ENCODE results near the gene SF3B5.
A peak's percentile ranks its signal among the peaks of the same experiment; 100 is the strongest.

DNA sequence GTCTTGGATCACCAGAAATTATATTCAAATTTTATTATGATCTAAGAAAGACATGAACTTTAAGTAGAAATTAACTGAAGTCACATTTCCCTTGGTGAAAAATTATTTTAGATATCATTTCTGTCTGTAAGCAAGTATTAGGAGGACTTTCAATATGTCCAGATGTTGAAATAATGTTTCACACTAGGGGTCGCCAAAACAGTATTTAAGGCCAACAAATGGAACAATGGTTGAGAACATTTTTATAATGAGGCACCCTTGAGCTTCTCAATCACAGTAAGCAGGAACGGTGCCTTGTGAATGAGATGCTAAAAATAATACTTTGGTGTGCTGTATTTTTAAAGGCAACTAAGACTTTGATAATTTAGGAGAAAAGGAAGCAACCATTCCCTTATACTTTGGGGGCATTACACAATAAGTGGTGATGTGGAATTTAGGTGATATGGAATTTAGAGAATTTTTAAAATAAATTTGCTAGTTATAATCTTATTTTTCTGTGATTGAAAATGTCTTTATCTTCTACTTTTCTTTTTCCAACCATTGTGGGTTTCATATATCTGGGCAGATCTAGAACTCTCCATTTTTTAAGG is 9.6 kb upstream of the SF3B5 start:
- TF ChIP-seq EZH2 (IDR thresholded peaks at IDR 0.05; ENCODE audit: borderline replicate concordance, low read length) = no peak
- TF ChIP-seq, protein P1, sequence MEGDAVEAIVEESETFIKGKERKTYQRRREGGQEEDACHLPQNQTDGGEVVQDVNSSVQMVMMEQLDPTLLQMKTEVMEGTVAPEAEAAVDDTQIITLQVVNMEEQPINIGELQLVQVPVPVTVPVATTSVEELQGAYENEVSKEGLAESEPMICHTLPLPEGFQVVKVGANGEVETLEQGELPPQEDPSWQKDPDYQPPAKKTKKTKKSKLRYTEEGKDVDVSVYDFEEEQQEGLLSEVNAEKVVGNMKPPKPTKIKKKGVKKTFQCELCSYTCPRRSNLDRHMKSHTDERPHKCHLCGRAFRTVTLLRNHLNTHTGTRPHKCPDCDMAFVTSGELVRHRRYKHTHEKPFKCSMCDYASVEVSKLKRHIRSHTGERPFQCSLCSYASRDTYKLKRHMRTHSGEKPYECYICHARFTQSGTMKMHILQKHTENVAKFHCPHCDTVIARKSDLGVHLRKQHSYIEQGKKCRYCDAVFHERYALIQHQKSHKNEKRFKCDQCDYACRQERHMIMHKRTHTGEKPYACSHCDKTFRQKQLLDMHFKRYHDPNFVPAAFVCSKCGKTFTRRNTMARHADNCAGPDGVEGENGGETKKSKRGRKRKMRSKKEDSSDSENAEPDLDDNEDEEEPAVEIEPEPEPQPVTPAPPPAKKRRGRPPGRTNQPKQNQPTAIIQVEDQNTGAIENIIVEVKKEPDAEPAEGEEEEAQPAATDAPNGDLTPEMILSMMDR (conservative IDR thresholded peaks at IDR 0.05 in 1 of 2, IDR thresholded peaks at IDR 0.05 in 1 of 2; ENCODE audit: extremely low read depth in 1 of 2, insufficient read depth in 1 of 2, low read depth in 1 of 2, low read length in 2 of 2) = peak; percentile 57 to 72

All from mammary epithelial cell (primary cell).